HEK293 (cell line): ENCODE results near the gene PIERCE2.

ENCODE experiments used
- CTCF ChIA-PET: fragments of 350-600 bp; formaldehyde crosslinking; extraction: SDS; loops from one replicate; lab custom pipeline; 2021; ENCODE audit warnings: antibody characterized with exemption; lab: Yijun Ruan, JAX
- POLR2A ChIA-PET: fragments of 300-600 bp; formaldehyde crosslinking; extraction: SDS; loops from one replicate; lab custom pipeline; 2020; ENCODE audit warnings: antibody characterized with exemption, inconsistent platforms; lab: Yijun Ruan, JAX
- H3K27ac ChIP-seq: fragments of 200-500 bp; sonication (Bioruptor generic); 2 replicates; pipeline ENCODE4 v1.5.1; 2014; ENCODE audit warnings: low read depth, low read length, control low read depth, inconsistent platforms; ENCODE audit errors: extremely low read depth
- H3K36me3 ChIP-seq, 2 experiments: fragments of 200-500 bp in 1 of 2; sonication (Bioruptor generic) in 1 of 2; 1 replicate in 1 of 2; 2 replicates in 1 of 2; pipeline ENCODE4 v1.5.1; 2014 to 2017; ENCODE audit warnings: inconsistent platforms in 2 of 2, low read length in 2 of 2; ENCODE audit not compliant: control insufficient read depth in 2 of 2, insufficient read depth in 1 of 2
- H3K4me1 ChIP-seq: fragments of 200-500 bp; sonication (Bioruptor generic); 2 replicates; pipeline ENCODE4 v1.5.1; 2014; ENCODE audit warnings: mild to moderate bottlenecking, low read length, inconsistent platforms; ENCODE audit not compliant: control insufficient read depth, insufficient read depth
- H3K4me3 ChIP-seq: 2 replicates; pipeline ENCODE4 v1.5.1; 2011; ENCODE audit warnings: low read depth, mild to moderate bottlenecking, control low read depth, low read length, moderate library complexity
- H3K9me3 ChIP-seq: fragments of 200-500 bp; sonication (Bioruptor generic); 2 replicates; pipeline ENCODE4 v1.5.1; 2014; ENCODE audit warnings: low read depth, low read length, inconsistent platforms; ENCODE audit not compliant: control insufficient read depth, insufficient read depth
- BCL11B ChIP-seq: fragments of 450-650 bp; formaldehyde crosslinking; IDR thresholded peaks from 2 replicates; pipeline ENCODE4 v1.5.1; 2016; ENCODE audit warnings: low read depth, missing biosample characterization, missing genetic modification characterization
- KLF8 ChIP-seq: fragments of 450-650 bp; formaldehyde crosslinking; IDR thresholded peaks from 2 replicates; pipeline ENCODE4 v1.5.1; 2016; ENCODE audit warnings: missing biosample characterization, missing genetic modification characterization
- ZBTB26 ChIP-seq: fragments of 450-650 bp; formaldehyde crosslinking; optimal IDR thresholded peaks from 2 replicates; pipeline ENCODE3; 2016; ENCODE audit warnings: missing biosample characterization, mild to moderate bottlenecking, missing genetic modification characterization
- ZBTB7A ChIP-seq: fragments of 450-650 bp; formaldehyde crosslinking; IDR thresholded peaks from 2 replicates; pipeline ENCODE4 v1.5.1; 2016; ENCODE audit warnings: low read depth, missing biosample characterization, missing genetic modification characterization
- ZFP37 ChIP-seq: fragments of 450-650 bp; formaldehyde crosslinking; IDR thresholded peaks from 2 replicates; pipeline ENCODE4 v1.5.1; 2016; ENCODE audit warnings: missing biosample characterization, missing genetic modification characterization
- ZIC2 ChIP-seq: fragments of 450-650 bp; formaldehyde crosslinking; IDR thresholded peaks from 2 replicates; pipeline ENCODE4 v1.5.1; 2016; ENCODE audit warnings: missing biosample characterization, missing genetic modification characterization
- ZNF248 ChIP-seq: fragments of 450-650 bp; formaldehyde crosslinking; IDR thresholded peaks from 2 replicates; pipeline ENCODE4 v1.5.1; 2017; ENCODE audit warnings: missing biosample characterization, missing genetic modification characterization
- ZNF274 ChIP-seq, 2 experiments: fragments of 200-500 bp in 1 of 2; fragments of 450-650 bp in 1 of 2; sonication (Bioruptor generic) in 1 of 2; formaldehyde crosslinking in 1 of 2; IDR thresholded peaks; 2 replicates each; pipeline versions ENCODE4 v1.5.1 to v1.6.1; 2014 to 2016; ENCODE audit warnings: borderline replicate concordance in 1 of 2, inconsistent platforms in 1 of 2, low read length in 1 of 2, missing biosample characterization in 1 of 2, missing genetic modification characterization in 1 of 2
- ZNF302 ChIP-seq: fragments of 450-650 bp; formaldehyde crosslinking; IDR thresholded peaks from 2 replicates; pipeline ENCODE4 v1.5.1; 2016; ENCODE audit warnings: missing biosample characterization, missing genetic modification characterization, low read depth
- ZNF37A ChIP-seq: fragments of 450-650 bp; IDR thresholded peaks from 2 replicates; pipeline ENCODE4 v1.5.1; 2018; ENCODE audit warnings: missing biosample characterization, missing genetic modification characterization
- ZNF394 ChIP-seq: fragments of 450-650 bp; formaldehyde crosslinking; IDR thresholded peaks from 2 replicates; pipeline ENCODE4 v1.5.1; 2016; ENCODE audit warnings: missing biosample characterization, missing genetic modification characterization, mild to moderate bottlenecking, moderate library complexity, borderline replicate concordance
- ZNF521 ChIP-seq: fragments of 450-650 bp; formaldehyde crosslinking; IDR thresholded peaks from 2 replicates; pipeline ENCODE4 v1.5.1; 2017; ENCODE audit warnings: missing biosample characterization, mild to moderate bottlenecking, missing genetic modification characterization
- ZNF624 ChIP-seq: fragments of 450-650 bp; formaldehyde crosslinking; IDR thresholded peaks from 2 replicates; pipeline ENCODE4 v1.5.1; 2017; ENCODE audit warnings: missing biosample characterization, missing genetic modification characterization
- ZNF645 ChIP-seq: fragments of 450-650 bp; formaldehyde crosslinking; IDR thresholded peaks from 2 replicates; pipeline ENCODE4; 2016; ENCODE audit warnings: missing biosample characterization, missing genetic modification characterization
- ZNF654 ChIP-seq: fragments of 450-650 bp; formaldehyde crosslinking; IDR thresholded peaks from 2 replicates; pipeline ENCODE4 v1.5.1; 2016; ENCODE audit warnings: low read depth, missing biosample characterization, missing genetic modification characterization
- ZNF701 ChIP-seq: fragments of 450-650 bp; formaldehyde crosslinking; IDR thresholded peaks from 2 replicates; pipeline ENCODE4 v1.5.1; 2016; ENCODE audit warnings: missing biosample characterization, missing genetic modification characterization
- ZNF768 ChIP-seq: fragments of 450-650 bp; formaldehyde crosslinking; IDR thresholded peaks from 2 replicates; pipeline ENCODE4 v1.5.1; 2018; ENCODE audit warnings: missing biosample characterization, mild to moderate bottlenecking, missing genetic modification characterization
- ZNF843 ChIP-seq: fragments of 450-650 bp; formaldehyde crosslinking; IDR thresholded peaks from 2 replicates; pipeline ENCODE4 v1.5.1; 2016; ENCODE audit warnings: missing biosample characterization, missing genetic modification characterization
- ZSCAN23 ChIP-seq: fragments of 450-650 bp; formaldehyde crosslinking; IDR thresholded peaks from 2 replicates; pipeline ENCODE4 v1.5.1; 2016; ENCODE audit warnings: missing biosample characterization, missing genetic modification characterization
- TF ChIP-seq, protein P1 (sequence below): fragments of 450-650 bp; formaldehyde crosslinking; IDR thresholded peaks from 2 replicates; pipeline ENCODE4 v1.5.1; 2017; ENCODE audit warnings: missing biosample characterization, missing genetic modification characterization
- TF ChIP-seq, protein P2 (sequence below): fragments of 450-650 bp; formaldehyde crosslinking; IDR thresholded peaks from 2 replicates; pipeline ENCODE4 v1.5.1; 2016; ENCODE audit warnings: missing biosample characterization, missing genetic modification characterization, low read depth
- TF ChIP-seq, protein P3 (sequence below): fragments of 450-650 bp; formaldehyde crosslinking; IDR thresholded peaks from 2 replicates; pipeline ENCODE4 v1.5.1; 2016; ENCODE audit warnings: missing biosample characterization, missing genetic modification characterization

The PIERCE2 gene

DNA sequence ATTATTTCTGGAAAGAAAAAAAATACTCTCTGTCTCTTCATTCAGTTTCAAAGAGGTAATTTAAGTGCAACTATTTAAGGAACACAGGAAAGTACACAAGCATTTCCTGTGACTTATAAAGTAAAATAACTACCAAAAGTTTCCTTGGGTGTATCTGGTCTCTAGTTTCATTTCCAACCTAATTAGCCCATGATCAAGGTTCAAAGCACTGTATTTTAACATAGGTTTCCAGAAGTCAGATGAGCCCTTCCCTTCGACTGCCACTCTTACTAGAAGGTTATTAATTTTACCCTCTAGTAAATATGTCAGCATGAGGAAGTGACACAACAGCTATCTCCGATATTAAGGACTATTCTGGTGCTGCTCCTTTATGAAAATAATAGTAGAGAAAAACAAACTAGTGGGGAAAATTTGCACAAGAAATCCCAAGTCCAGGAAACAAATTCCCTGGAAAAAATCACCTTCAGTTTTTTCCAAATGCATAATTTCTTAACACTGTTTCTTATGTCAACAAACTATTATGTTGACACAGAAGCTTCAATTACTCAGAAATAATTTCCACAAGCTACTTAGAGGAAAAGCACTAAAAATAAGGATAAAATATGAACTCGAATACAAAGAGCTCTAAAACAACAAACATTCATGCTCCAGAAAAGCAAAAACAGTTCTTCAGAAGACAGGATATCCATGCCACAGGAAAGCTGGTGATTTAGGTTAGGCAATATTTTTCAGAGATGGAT is 35.4 kb upstream of the PIERCE2 start (continued):
- TF ChIP-seq ZBTB26 (tag by site-specific recombination) = no peak
- no peak for TF ChIP-seq ZNF645 (tag by site-specific recombination)
- no peak for TF ChIP-seq ZNF654
- no peak for TF ChIP-seq KLF8

GRCh38 chr15:55379095-55379494 is 29.2 kb upstream of the PIERCE2 start:
- ChIA-PET POLR2A (no interaction called here), CTCF (no interaction called here)
- Histone ChIP-seq H3K36me3 (peaks cover 9 to 34% of the 10 kb centered on the region in 2 experiments; a peak in 2 of 3 replicates), H3K4me3 (no peak overlapping the region), H3K27ac (no peak overlapping the region), H3K9me3 (no peaks in the 10 kb centered on the region), H3K4me1 (no peaks in the 10 kb centered on the region)
- no peak for TF ChIP-seq ZNF701 (tag by site-specific recombination)
- no peak for TF ChIP-seq ZNF843
- TF ChIP-seq BCL11B (tag by site-specific recombination) = no peak
- TF ChIP-seq ZNF394 (tag by site-specific recombination) = no peak
- no peak for TF ChIP-seq ZSCAN23 (tag by site-specific recombination)
- TF ChIP-seq ZBTB7A = no peak
- TF ChIP-seq ZNF248 (tag by site-specific recombination) = no peak
- TF ChIP-seq, protein P1, sequence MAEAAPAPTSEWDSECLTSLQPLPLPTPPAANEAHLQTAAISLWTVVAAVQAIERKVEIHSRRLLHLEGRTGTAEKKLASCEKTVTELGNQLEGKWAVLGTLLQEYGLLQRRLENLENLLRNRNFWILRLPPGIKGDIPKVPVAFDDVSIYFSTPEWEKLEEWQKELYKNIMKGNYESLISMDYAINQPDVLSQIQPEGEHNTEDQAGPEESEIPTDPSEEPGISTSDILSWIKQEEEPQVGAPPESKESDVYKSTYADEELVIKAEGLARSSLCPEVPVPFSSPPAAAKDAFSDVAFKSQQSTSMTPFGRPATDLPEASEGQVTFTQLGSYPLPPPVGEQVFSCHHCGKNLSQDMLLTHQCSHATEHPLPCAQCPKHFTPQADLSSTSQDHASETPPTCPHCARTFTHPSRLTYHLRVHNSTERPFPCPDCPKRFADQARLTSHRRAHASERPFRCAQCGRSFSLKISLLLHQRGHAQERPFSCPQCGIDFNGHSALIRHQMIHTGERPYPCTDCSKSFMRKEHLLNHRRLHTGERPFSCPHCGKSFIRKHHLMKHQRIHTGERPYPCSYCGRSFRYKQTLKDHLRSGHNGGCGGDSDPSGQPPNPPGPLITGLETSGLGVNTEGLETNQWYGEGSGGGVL (tag by site-specific recombination) = no peak
- no peak for TF ChIP-seq ZIC2 (tag by site-specific recombination)
- TF ChIP-seq ZNF302 (tag by site-specific recombination) = no peak

GRCh38 chr15:55381595-55381994 is 26.7 kb upstream of the PIERCE2 start:
- Histone ChIP-seq H3K4me3 (no peak overlapping the region), H3K9me3 (no peaks in the 10 kb centered on the region), H3K36me3 (peaks cover 0 to 25% of the 10 kb centered on the region in 2 experiments; a peak in 2 of 3 replicates), H3K27ac (no peak overlapping the region), H3K4me1 (no peaks in the 10 kb centered on the region)
- ChIA-PET POLR2A (no interaction called here), CTCF (interaction anchor here (0.6 to 1.0 kb wide), 2 partner anchors 58 to 208 kb away, joined by 3 read pairs; no protein-coding TSS in a partner anchor)
- TF ChIP-seq ZNF274 (IDR thresholded peaks at IDR 0.05; ENCODE audit: low read length) = no peak
- no peak for TF ChIP-seq ZNF274 (tag by site-specific recombination; IDR thresholded peaks at IDR 0.05; ENCODE audit: borderline replicate concordance)
- no peak for TF ChIP-seq ZNF768 (tag by site-specific recombination)
- TF ChIP-seq, protein P2, sequence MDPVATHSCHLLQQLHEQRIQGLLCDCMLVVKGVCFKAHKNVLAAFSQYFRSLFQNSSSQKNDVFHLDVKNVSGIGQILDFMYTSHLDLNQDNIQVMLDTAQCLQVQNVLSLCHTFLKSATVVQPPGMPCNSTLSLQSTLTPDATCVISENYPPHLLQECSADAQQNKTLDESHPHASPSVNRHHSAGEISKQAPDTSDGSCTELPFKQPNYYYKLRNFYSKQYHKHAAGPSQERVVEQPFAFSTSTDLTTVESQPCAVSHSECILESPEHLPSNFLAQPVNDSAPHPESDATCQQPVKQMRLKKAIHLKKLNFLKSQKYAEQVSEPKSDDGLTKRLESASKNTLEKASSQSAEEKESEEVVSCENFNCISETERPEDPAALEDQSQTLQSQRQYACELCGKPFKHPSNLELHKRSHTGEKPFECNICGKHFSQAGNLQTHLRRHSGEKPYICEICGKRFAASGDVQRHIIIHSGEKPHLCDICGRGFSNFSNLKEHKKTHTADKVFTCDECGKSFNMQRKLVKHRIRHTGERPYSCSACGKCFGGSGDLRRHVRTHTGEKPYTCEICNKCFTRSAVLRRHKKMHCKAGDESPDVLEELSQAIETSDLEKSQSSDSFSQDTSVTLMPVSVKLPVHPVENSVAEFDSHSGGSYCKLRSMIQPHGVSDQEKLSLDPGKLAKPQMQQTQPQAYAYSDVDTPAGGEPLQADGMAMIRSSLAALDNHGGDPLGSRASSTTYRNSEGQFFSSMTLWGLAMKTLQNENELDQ = no peak
- TF ChIP-seq ZSCAN23 (tag by site-specific recombination) = no peak
- TF ChIP-seq, protein P3, sequence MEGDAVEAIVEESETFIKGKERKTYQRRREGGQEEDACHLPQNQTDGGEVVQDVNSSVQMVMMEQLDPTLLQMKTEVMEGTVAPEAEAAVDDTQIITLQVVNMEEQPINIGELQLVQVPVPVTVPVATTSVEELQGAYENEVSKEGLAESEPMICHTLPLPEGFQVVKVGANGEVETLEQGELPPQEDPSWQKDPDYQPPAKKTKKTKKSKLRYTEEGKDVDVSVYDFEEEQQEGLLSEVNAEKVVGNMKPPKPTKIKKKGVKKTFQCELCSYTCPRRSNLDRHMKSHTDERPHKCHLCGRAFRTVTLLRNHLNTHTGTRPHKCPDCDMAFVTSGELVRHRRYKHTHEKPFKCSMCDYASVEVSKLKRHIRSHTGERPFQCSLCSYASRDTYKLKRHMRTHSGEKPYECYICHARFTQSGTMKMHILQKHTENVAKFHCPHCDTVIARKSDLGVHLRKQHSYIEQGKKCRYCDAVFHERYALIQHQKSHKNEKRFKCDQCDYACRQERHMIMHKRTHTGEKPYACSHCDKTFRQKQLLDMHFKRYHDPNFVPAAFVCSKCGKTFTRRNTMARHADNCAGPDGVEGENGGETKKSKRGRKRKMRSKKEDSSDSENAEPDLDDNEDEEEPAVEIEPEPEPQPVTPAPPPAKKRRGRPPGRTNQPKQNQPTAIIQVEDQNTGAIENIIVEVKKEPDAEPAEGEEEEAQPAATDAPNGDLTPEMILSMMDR (tag by site-specific recombination) = no peak
- no peak for TF ChIP-seq ZNF37A (tag by site-specific recombination)
- TF ChIP-seq ZFP37 (tag by site-specific recombination) = no peak
- TF ChIP-seq ZNF521 (tag by site-specific recombination) = no peak
- TF ChIP-seq ZNF843 = no peak
- no peak for TF ChIP-seq ZNF624 (tag by site-specific recombination)
